ENCODE results near the gene TANK. TPM values are rescaled to one million over a fixed set of nuclear protein-coding genes. Genes with fewer than 3 reads are reported as not detected.

TANK gene
- total RNA-seq, 2 experiments from 2014 or later, result 43.4 to 64.9 TPM

GRCh38 chr2:161120775-161121174 is 39.5 kb upstream of the TANK start:
- no TSS peak for BruUV-seq (replicated peaks)
- Histone ChIP-seq H2AFZ (ENCODE audit: low read length) (no peak overlapping the region), H4K20me1 (ENCODE audit: insufficient read depth, low read length) (no peaks in the 10 kb centered on the region), H3K4me1 (ENCODE audit: insufficient read depth, low read length, poor library complexity, severe bottlenecking) (peaks cover 18% of the 10 kb centered on the region), H3K4me3 (ENCODE audit: low read depth, low read length, poor library complexity, severe bottlenecking) (no peak overlapping the region), H3K4me2 (ENCODE audit: low read length) (no peak overlapping the region), H3K9me3 (ENCODE audit: low read length) (no peaks in the 10 kb centered on the region), H3K79me2 (ENCODE audit: insufficient read depth, low read depth, low read length) (no peaks in the 10 kb centered on the region), H3K36me3 (ENCODE audit: insufficient read depth, low read length) (no peaks in the 10 kb centered on the region), H3K9me2 (ENCODE audit: insufficient read depth, low read length) (no peaks in the 10 kb centered on the region), H3K27ac (ENCODE audit: low read depth, low read length, poor library complexity, severe bottlenecking) (no peak overlapping the region)
- TF ChIP-seq CTCF (conservative IDR thresholded peaks at IDR 0.05; ENCODE audit: low read length), result no peak
- no peak for TF ChIP-seq EZH2phosphoT487 (IDR thresholded peaks at IDR 0.05; ENCODE audit: borderline replicate concordance, low read depth, low read length)
- no peak for DNase-seq (ENCODE audit: low spot score)
- POLR2A ChIA-PET, result interaction anchor here (1.4 to 7.6 kb wide), 2 partner anchors 13 to 15 kb away, joined by 3 to 111 read pairs; no protein-coding TSS in a partner anchor
- CTCF ChIA-PET (ENCODE audit: unreplicated experiment), result no interaction called here
- intact Hi-C loops (cut with micrococcal nuclease; ENCODE audit: unreplicated experiment), result no loop called here

GRCh38 chr2:161121622-161122021 is 38.6 kb upstream of the TANK start:
- CTCF ChIA-PET (ENCODE audit: unreplicated experiment), result no interaction called here
- no TSS peak for BruUV-seq (replicated peaks)
- Histone ChIP-seq H3K4me2 (ENCODE audit: low read length) (no peak overlapping the region), H2AFZ (ENCODE audit: low read length) (no peak overlapping the region), H3K36me3 (ENCODE audit: insufficient read depth, low read length) (no peaks in the 10 kb centered on the region), H4K20me1 (ENCODE audit: insufficient read depth, low read length) (no peaks in the 10 kb centered on the region), H3K9me2 (ENCODE audit: insufficient read depth, low read length) (no peaks in the 10 kb centered on the region), H3K4me3 (ENCODE audit: low read depth, low read length, poor library complexity, severe bottlenecking) (no peak overlapping the region), H3K4me1 (ENCODE audit: insufficient read depth, low read length, poor library complexity, severe bottlenecking) (peaks cover 9% of the 10 kb centered on the region), H3K79me2 (ENCODE audit: insufficient read depth, low read depth, low read length) (no peaks in the 10 kb centered on the region), H3K27ac (ENCODE audit: low read depth, low read length, poor library complexity, severe bottlenecking) (no peak overlapping the region), H3K9me3 (ENCODE audit: low read length) (no peaks in the 10 kb centered on the region)
- intact Hi-C loops (cut with micrococcal nuclease; ENCODE audit: unreplicated experiment), result no loop called here
- TF ChIP-seq EZH2phosphoT487 (IDR thresholded peaks at IDR 0.05; ENCODE audit: borderline replicate concordance, low read depth, low read length), result no peak
- TF ChIP-seq CTCF (conservative IDR thresholded peaks at IDR 0.05; ENCODE audit: low read length), result no peak
- DNase-seq (ENCODE audit: low spot score), result no peak
- POLR2A ChIA-PET, result interaction anchor here (1.4 to 7.6 kb wide), 3 partner anchors 14 to 15 kb away, joined by 3 to 111 read pairs (median 5); no protein-coding TSS in a partner anchor

- Histone ChIP-seq H3K4me1 (ENCODE audit: insufficient read depth, low read length, poor library complexity, severe bottlenecking) (peaks cover 7% of the 10 kb centered on the region), H3K9me2 (ENCODE audit: insufficient read depth, low read length) (no peaks in the 10 kb centered on the region), H3K4me3 (ENCODE audit: low read depth, low read length, poor library complexity, severe bottlenecking) (no peak overlapping the region), H3K79me2 (ENCODE audit: insufficient read depth, low read depth, low read length) (no peaks in the 10 kb centered on the region), H3K4me2 (ENCODE audit: low read length) (no peak overlapping the region), H4K20me1 (ENCODE audit: insufficient read depth, low read length) (no peaks in the 10 kb centered on the region), H2AFZ (ENCODE audit: low read length) (no peak overlapping the region), H3K9me3 (ENCODE audit: low read length) (no peaks in the 10 kb centered on the region), H3K36me3 (ENCODE audit: insufficient read depth, low read length) (no peaks in the 10 kb centered on the region), H3K27ac (ENCODE audit: low read depth, low read length, poor library complexity, severe bottlenecking) (no peak overlapping the region)
- no TSS peak for BruUV-seq (replicated peaks)
- POLR2A ChIA-PET, result interaction anchor here (0.9 to 7.6 kb wide), 4 partner anchors 13 to 36 kb away, joined by 3 to 111 read pairs (median 6); no protein-coding TSS in a partner anchor
- DNase-seq (ENCODE audit: low spot score), result no peak
- CTCF ChIA-PET (ENCODE audit: unreplicated experiment), result no interaction called here
- TF ChIP-seq CTCF (conservative IDR thresholded peaks at IDR 0.05; ENCODE audit: low read length), result no peak
- no peak for TF ChIP-seq EZH2phosphoT487 (IDR thresholded peaks at IDR 0.05; ENCODE audit: borderline replicate concordance, low read depth, low read length)
- intact Hi-C loops (cut with micrococcal nuclease; ENCODE audit: unreplicated experiment), result no loop called here
Measured at GRCh38 chr2:161122772-161123530, 37.3 kb upstream of the TANK start.

Measured in OCI-LY7 (cell line).